Measurements from ENCODE around the gene LEKR1. TPM values are rescaled to one million over a fixed set of nuclear protein-coding genes. Genes with fewer than 3 reads are reported as not detected.
"Not testable (repeated sequence)": the region's sequence is repeated elsewhere in the genome, so short reads cannot be mapped to it uniquely, and the experiment has no call there.

The LEKR1 gene
- total RNA-seq, 1 experiment from 2014 or later, result 1.3 TPM

DNA sequence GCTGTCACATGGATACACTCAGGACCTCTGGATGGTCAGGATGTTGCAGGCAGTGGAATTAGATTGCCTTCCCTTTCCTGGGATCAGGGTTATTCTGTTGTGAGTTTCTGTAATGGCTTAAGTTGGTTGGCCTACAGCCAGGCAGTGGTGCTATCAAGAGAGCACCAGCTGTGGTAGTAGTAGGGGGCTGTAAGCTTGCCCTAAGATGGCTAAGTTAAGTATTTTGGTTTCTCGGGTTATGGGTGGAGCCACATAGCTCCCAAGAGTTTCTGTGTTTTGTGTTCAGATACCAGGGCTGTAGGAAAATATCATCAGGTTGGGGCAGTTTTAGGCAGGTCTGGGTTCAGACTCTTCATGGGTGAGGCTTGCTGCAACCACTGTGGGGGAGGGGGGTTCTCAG, 59.6 kb downstream of the LEKR1 start:
- CTCF ChIA-PET, result interaction anchor here (0.5 to 0.7 kb wide), 2 partner anchors 215 to 344 kb away, joined by 3 read pairs; no protein-coding TSS in a partner anchor
- intact Hi-C loops (cut with micrococcal nuclease), result no loop called here
- DNase-seq (ENCODE audit: unreplicated experiment), result no peak
- Mint-ChIP-seq H3K27me3 (ENCODE audit: insufficient read depth, unreplicated experiment) (no peaks in the 10 kb centered on the region), H3K27ac (ENCODE audit: low read depth, unreplicated experiment) (no peak overlapping the region), H3K9me3 (ENCODE audit: unreplicated experiment) (peaks cover 13% of the 10 kb centered on the region), H3K4me1 (ENCODE audit: insufficient read depth, unreplicated experiment) (no peaks in the 10 kb centered on the region), H3K4me3 (ENCODE audit: unreplicated experiment) (no peak overlapping the region), H3K36me3 (ENCODE audit: insufficient read depth, unreplicated experiment) (no peaks in the 10 kb centered on the region)
- POLR2A ChIA-PET, result no interaction called here
- TF ChIP-seq, protein P1, sequence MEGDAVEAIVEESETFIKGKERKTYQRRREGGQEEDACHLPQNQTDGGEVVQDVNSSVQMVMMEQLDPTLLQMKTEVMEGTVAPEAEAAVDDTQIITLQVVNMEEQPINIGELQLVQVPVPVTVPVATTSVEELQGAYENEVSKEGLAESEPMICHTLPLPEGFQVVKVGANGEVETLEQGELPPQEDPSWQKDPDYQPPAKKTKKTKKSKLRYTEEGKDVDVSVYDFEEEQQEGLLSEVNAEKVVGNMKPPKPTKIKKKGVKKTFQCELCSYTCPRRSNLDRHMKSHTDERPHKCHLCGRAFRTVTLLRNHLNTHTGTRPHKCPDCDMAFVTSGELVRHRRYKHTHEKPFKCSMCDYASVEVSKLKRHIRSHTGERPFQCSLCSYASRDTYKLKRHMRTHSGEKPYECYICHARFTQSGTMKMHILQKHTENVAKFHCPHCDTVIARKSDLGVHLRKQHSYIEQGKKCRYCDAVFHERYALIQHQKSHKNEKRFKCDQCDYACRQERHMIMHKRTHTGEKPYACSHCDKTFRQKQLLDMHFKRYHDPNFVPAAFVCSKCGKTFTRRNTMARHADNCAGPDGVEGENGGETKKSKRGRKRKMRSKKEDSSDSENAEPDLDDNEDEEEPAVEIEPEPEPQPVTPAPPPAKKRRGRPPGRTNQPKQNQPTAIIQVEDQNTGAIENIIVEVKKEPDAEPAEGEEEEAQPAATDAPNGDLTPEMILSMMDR (IDR thresholded peaks at IDR 0.05; ENCODE audit: unreplicated experiment), result no peak
- BruUV-seq (replicated peaks), result no TSS peak

DNA sequence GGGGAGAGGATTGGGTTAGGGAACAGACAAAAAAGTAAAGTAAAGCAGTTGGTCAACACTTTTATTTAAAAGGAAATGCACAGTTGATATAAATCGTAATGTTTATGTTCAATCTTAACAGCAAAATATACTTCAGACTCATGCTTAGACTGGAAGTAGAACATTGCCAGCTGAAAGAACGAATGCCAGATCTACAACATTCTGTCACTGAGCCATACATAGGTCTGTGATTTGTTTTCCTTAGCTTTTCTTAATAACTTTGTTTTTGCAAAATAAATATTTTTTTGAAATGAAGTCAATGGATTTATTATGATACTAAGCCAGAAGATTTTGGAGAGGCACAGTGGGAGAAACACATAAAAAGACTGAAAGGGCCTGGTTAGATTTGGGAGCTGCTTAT, 62.0 kb downstream of the LEKR1 start:
- intact Hi-C loops (cut with micrococcal nuclease), result no loop called here
- Mint-ChIP-seq H3K4me1 (ENCODE audit: insufficient read depth, unreplicated experiment) (peaks cover 7% of the 10 kb centered on the region), H3K4me3 (ENCODE audit: unreplicated experiment) (no peak overlapping the region), H3K9me3 (ENCODE audit: unreplicated experiment) (peaks cover 9% of the 10 kb centered on the region), H3K27me3 (ENCODE audit: insufficient read depth, unreplicated experiment) (no peaks in the 10 kb centered on the region), H3K36me3 (ENCODE audit: insufficient read depth, unreplicated experiment) (no peaks in the 10 kb centered on the region), H3K27ac (ENCODE audit: low read depth, unreplicated experiment) (peak overlapping the region; percentile 64)
- ChIA-PET POLR2A (interaction anchor here (0.6 to 0.7 kb wide), 2 partner anchors 31 to 212 kb away, joined by 3 read pairs; no protein-coding TSS in a partner anchor), CTCF (interaction anchor here (0.5 to 1.3 kb wide), 3 partner anchors 193 to 845 kb away, joined by 3 to 4 read pairs (median 3); no protein-coding TSS in a partner anchor)
- TF ChIP-seq, protein P1 (IDR thresholded peaks at IDR 0.05; ENCODE audit: unreplicated experiment), result no peak
- no TSS peak for BruUV-seq (replicated peaks)
- no peak for DNase-seq (ENCODE audit: unreplicated experiment)

DNA sequence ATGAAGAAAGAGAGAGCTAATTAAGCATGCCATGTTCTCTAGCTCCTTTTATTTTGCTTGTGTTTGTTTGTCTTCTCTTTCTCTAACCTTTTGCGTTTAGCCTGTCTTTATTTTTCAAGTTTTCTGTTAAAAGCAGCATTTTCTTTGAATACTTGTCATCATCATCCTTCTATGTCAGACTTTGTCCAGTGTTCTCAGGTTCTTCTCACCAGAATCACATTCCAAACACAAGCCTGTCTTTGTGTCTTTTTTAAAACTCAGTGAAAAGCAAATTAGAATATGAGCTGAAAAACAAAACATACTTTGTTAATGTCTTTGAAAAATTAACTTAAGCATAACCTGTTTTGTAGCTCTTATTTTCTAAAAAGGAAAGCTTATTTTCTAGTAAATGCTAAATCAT, 62.4 kb downstream of the LEKR1 start:
- Mint-ChIP-seq H3K27me3 (ENCODE audit: insufficient read depth, unreplicated experiment) (no peaks in the 10 kb centered on the region), H3K4me1 (ENCODE audit: insufficient read depth, unreplicated experiment) (peaks cover 7% of the 10 kb centered on the region), H3K27ac (ENCODE audit: low read depth, unreplicated experiment) (peak overlapping the region; percentile 64), H3K9me3 (ENCODE audit: unreplicated experiment) (peaks cover 5% of the 10 kb centered on the region), H3K36me3 (ENCODE audit: insufficient read depth, unreplicated experiment) (no peaks in the 10 kb centered on the region), H3K4me3 (ENCODE audit: unreplicated experiment) (no peak overlapping the region)
- intact Hi-C loops (cut with micrococcal nuclease), result no loop called here
- ChIA-PET CTCF (interaction anchor here (0.5 to 1.3 kb wide), 4 partner anchors 192 to 845 kb away, joined by 3 to 4 read pairs (median 3); no protein-coding TSS in a partner anchor), POLR2A (interaction anchor here (0.6 to 0.7 kb wide), 3 partner anchors 22 to 212 kb away, joined by 3 to 4 read pairs (median 3); no protein-coding TSS in a partner anchor)
- TF ChIP-seq, protein P1 (IDR thresholded peaks at IDR 0.05; ENCODE audit: unreplicated experiment), result no peak
- BruUV-seq (replicated peaks), result no TSS peak
- no peak for DNase-seq (ENCODE audit: unreplicated experiment)

DNA sequence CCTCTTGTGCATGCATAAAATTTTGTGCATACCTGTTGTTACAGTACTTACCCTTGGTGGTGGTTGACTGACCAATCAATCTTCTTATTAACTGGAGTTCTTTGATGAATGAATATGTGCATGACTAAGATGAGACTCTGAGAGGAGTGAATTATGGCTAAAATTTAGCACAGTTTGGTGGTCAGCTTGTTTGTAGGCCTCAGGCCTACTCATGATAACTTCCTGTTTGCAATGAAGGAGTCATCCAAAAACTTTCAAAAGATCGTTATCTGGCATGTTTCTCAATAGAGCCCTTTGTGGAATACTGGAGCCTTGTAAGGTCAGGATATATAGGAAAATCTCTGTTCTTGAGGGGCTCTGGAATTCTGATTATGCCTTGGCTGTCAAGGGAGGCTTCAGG, 66.5 kb downstream of the LEKR1 start:
- no peak overlapping the region for H3K27ac Mint-ChIP-seq (ENCODE audit: low read depth, unreplicated experiment)

DNA sequence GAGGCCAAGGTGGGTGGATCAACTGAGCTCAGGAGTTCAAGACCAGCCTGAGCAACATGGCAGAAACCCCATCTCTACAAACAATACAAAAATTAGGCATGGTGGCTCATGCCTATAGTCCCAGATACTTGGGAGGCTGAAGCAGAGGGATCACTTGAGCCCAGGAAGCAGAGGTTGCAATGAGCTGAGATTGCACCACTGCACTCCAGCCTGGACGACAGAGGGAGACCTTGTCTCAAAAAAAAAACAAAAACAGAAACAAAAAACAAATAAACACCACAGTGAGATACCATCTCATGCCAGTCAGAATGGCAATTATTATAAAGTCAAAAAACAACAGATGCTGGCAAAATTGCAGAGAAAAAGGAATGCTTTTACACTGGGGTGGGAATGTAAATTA, 69.2 kb downstream of the LEKR1 start:
- H3K27ac Mint-ChIP-seq (ENCODE audit: low read depth, unreplicated experiment); POLR2A ChIA-PET; intact Hi-C loops (cut with micrococcal nuclease); H3K27me3 Mint-ChIP-seq (ENCODE audit: insufficient read depth, unreplicated experiment); H3K4me1 Mint-ChIP-seq (ENCODE audit: insufficient read depth, unreplicated experiment); H3K36me3 Mint-ChIP-seq (ENCODE audit: insufficient read depth, unreplicated experiment); H3K9me3 Mint-ChIP-seq (ENCODE audit: unreplicated experiment); DNase-seq (ENCODE audit: unreplicated experiment); BruUV-seq (replicated peaks); H3K4me3 Mint-ChIP-seq (ENCODE audit: unreplicated experiment): not testable (repeated sequence)
- CTCF ChIA-PET, result interaction anchor here (0.7 kb wide), 1 partner anchor 60 kb away, joined by 3 read pairs; no protein-coding TSS in a partner anchor

More for the DNA sequence above, 66.5 kb downstream of the LEKR1 start:
- CTCF ChIA-PET, result interaction anchor here (0.5 kb wide), 1 partner anchor 18 kb away, joined by 4 read pairs; no protein-coding TSS in a partner anchor
- H3K9me3 Mint-ChIP-seq (ENCODE audit: unreplicated experiment), result no peaks in the 10 kb centered on the region
- peaks cover 7% of the 10 kb centered on the region for H3K4me1 Mint-ChIP-seq (ENCODE audit: insufficient read depth, unreplicated experiment)
- DNase-seq (ENCODE audit: unreplicated experiment), result peak; percentile 8
- H3K27me3 Mint-ChIP-seq (ENCODE audit: insufficient read depth, unreplicated experiment), result no peaks in the 10 kb centered on the region
- intact Hi-C loops (cut with micrococcal nuclease), result no loop called here
- no peaks in the 10 kb centered on the region for H3K36me3 Mint-ChIP-seq (ENCODE audit: insufficient read depth, unreplicated experiment)
- TF ChIP-seq, protein P1 (IDR thresholded peaks at IDR 0.05; ENCODE audit: unreplicated experiment), result no peak
- POLR2A ChIA-PET, result interaction anchor here (1.5 kb wide), 1 partner anchor 188 kb away, joined by 6 read pairs; no protein-coding TSS in a partner anchor
- BruUV-seq (replicated peaks), result no TSS peak
- no peak overlapping the region for H3K4me3 Mint-ChIP-seq (ENCODE audit: unreplicated experiment)

DNA sequence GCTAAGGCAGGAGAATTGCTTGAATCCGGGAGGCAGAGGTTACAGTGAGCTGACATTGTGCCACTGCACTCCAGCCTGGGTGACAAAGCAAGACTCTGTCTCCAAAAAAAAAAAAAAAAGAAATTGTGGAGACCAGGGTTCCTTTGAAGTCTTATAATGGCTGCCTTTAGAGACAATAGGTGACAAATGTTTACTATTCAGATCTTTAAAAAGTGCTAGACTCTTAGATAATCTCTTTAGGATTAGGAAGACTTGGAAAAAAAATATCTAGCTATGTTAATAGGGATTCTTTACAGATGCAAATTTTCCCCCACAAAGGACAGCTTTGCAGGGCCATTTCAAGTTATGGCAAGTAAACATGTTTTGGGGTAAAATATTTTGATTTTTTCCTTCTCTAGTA, 71.7 kb downstream of the LEKR1 start:
- H3K27ac Mint-ChIP-seq (ENCODE audit: low read depth, unreplicated experiment); DNase-seq (ENCODE audit: unreplicated experiment); H3K9me3 Mint-ChIP-seq (ENCODE audit: unreplicated experiment); POLR2A ChIA-PET; intact Hi-C loops (cut with micrococcal nuclease); H3K4me1 Mint-ChIP-seq (ENCODE audit: insufficient read depth, unreplicated experiment); H3K4me3 Mint-ChIP-seq (ENCODE audit: unreplicated experiment); H3K27me3 Mint-ChIP-seq (ENCODE audit: insufficient read depth, unreplicated experiment); BruUV-seq (replicated peaks); H3K36me3 Mint-ChIP-seq (ENCODE audit: insufficient read depth, unreplicated experiment): not testable (repeated sequence)
- CTCF ChIA-PET, result interaction anchor here (0.6 kb wide), 2 partner anchors 62 to 342 kb away, joined by 3 read pairs; no protein-coding TSS in a partner anchor
